ENCODE results near the gene LSG1.
A peak's percentile ranks its signal among the peaks of the same experiment; 100 is the strongest.

LSG1 gene

DNA sequence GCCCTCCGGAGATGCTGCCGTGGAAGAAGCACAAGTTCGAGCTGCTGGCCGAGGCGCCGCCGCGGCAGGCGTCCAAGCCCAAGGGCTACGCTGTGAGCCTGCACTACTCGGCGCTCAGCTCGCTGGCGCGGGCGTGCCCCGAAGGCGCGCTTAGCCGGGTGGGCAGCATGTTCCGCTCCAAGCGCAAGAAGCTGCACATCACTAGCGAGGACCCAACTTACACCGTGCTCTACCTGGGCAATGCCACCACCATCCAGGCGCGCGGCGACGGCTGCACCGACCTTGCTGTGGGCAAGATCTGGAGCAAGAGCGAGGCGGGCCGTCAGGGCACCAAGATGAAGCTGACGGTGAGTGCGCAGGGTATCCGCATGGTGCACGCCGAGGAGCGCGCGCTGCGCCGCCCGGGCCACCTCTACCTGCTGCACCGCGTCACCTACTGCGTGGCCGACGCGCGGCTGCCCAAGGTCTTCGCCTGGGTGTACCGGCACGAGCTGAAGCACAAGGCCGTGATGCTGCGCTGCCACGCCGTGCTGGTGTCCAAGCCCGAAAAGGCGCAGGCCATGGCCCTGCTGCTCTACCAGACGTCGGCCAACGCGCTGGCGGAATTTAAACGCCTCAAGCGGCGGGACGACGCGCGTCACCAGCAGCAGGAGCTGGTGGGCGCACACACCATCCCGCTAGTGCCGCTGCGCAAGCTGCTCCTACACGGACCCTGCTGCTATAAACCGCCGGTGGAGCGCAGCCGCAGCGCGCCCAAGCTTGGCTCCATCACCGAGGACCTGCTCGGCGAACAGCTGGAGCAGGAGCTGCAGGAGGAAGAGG lies 15.0 kb upstream of the LSG1 start:
- DNase-seq: no peak

DNA sequence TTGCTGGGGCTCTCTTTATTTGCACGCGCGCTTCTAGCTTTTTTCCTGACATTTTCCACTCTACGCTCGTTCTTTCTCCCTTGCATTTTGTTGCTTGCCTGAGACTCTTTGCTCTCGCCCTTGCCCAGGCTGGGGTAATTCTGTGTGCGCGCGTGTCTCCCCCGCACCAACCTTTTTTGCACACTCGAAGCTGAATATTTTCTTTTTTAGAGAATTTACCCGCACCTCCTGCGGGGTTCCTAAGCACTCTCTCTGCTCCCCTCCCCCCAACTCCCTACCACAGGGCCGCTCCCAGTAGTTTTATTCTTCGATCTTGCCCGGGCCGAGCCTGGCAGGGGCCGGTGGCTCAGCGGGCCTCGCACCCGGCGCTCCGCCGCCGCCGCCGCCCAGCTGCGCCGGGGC lies 14.4 kb upstream of the LSG1 start:
- DNase-seq: no peak

DNA sequence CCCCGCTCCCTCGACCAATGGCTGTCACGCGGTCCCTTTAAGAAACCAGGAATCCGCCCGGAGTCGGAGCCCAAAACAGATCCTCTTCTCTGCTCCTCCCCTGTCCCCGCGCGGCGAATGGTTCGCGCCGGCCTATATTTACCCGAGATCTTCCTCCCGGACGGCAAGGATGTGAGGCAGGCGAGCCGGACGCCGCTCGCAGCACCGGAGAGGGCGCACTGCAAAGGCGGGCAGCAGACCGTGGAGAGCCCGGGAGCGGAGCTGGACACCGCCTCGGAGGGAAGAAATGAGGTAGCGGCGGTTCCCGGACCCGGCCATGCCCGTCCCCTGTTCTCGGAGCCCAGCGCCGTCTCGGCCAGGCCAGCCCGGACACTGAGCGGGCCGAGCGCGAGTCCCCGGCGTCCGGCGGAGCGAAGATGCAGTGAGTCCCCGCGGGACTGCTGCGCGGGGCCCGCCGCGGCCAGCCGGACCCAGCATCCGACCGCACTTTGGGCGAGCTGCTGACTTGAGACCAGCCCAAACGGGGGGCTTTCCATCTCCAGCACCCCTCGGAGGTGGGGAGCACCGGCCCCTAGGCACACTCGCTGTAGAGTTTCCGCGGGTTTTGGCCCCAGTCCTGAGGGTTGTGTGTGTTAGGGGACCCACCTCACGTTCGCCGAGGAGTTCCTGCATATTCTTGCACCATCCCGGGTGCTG lies 13.9 kb upstream of the LSG1 start, which contains the start of gene FAM43A:
Gene FAM43A, plus strand, starts transcription at position 166 of the 696 bp plus-strand sequence. CDS start 944 bp downstream, outside the sequence.
- peak; percentile 68 for DNase-seq

DNA sequence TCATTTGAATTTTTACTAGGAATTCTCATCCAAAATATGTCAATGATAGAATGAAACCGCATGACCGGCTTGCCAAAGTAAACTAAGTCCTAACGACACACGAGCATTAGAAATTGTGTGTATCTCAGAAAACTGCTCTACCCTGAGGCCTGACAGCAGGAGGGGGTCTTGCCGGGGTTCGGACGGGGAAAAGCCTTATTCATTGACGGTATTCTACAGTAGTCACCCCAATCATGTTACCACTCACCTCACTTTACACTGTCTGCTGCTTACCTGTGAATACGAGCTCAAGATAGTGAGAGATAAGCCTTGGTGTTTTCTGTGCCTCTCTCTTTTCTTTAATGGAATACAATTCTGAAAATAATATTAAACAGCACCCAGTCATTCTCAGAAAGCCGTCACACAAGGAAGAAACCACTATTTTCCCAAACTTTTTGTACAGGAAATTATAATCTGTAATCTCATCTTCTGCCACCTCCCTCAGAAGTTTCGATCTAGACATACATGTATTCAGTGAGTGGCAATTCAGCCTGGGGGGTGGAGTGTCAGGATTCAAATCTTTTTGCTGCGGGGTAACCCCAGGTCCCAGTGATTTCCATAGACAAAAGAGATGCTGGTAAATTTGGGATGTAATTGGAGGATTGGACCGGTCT lies 13.2 kb upstream of the LSG1 start:
- no peak for DNase-seq

DNA sequence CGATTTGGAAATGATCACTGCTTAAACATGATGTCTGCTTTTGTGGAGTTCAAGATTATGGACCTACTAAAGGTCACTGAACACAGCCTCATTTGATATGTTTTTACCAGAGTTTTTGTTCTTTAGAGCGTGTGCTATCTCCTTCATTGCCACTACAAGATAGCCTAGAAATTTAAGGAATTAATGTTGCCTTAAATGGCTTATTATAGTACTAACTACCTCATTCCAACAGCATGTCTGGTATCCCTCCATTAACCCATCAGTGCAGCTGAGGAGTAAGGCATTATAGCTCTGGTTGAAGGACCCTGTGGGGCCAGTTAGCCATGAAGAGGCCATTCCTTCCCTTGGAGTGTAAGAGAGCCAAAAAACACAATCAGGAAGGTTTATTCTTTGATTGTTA lies 11.4 kb upstream of the LSG1 start:
- DNase-seq: no peak

DNA sequence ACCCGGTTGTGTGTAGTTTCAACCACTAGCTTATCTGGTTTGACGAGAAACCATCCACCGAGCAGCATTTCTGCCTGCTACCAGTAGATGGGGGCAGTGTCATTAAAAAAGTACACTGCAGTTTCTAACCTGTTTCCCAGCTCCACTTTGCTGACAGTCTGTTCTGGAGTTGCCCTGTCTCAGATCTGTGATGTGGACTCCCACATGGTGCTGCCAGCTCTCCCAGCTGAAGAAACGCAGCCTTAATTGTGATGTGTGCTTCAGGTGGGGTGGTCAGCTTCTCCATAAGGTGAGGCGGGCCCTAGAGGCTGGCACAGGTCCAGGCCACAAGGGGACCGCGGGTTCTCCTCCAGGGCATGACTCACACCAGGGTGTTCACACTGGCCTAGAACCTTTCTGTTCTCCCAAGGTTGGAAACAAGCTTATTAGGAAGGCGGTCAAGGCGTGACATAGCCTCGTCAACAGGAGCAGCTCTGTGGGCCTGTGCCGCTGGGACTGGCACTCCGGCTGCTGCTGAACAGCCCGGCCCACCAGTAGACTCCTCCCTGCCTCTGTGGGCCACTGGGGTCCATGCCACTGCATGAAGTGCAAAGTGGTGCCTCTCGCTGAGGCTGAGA lies 10.8 kb upstream of the LSG1 start:
- DNase-seq: peak; percentile 77

DNA sequence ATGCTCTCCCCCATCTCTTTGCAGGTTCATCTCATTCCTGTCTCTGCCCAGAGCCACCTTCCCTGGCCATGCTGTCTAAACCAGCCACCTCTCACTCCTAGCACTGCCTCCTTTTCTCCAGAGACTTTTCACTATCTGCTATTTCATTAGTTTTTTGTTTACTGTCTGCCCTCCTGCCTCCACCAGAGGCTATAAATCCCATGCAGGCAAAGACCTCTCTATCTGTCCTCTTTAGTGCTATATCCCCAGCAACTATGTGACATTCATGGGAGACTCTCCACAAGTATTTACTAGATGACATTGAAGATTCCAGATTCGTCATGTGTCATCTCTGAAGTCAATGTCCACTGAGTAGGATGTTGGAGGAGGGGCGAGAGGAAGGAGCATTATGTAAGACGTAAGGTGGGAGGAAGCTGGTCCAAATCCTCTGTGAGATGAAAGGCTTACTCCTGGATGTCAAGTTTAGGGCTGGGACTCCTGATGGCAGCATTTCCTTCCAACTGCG lies 10.2 kb upstream of the LSG1 start:
- no peak for DNase-seq

DNA sequence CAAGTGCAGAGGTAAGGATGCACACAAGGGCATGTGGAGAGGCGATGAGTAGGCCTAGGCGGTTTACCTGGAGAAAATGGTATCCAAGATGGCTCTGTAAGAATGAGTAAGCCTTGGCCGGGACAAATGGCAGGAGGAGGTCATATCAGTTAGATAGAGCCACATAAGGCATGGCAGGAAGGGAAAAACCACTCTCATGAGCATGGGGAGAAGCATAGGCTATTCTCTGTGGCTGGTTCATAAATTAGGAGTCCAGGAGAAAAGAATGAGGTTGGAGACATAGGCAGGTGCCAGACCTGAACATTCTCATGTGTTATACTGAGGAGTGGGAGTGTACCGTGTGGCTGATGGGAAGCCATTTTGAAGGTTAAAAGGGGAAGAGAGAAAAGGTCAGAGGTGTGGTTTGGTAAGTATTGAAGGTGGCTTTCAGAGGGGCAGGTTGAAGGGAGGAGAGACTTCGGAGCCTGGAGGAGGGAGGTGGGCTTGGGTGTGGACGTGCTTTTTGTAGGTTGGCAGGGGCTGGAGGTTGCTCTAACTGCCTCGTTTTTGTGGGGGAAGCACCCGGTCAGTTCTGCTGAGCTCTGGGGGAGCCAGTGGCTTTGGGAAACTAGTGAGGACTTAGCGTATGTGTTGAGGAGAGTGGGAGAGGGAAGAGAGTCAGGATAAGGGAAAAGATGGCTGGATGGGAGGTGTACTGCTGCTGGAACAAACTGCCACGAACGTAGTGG lies 9.1 kb upstream of the LSG1 start:
- no peak for DNase-seq

DNA sequence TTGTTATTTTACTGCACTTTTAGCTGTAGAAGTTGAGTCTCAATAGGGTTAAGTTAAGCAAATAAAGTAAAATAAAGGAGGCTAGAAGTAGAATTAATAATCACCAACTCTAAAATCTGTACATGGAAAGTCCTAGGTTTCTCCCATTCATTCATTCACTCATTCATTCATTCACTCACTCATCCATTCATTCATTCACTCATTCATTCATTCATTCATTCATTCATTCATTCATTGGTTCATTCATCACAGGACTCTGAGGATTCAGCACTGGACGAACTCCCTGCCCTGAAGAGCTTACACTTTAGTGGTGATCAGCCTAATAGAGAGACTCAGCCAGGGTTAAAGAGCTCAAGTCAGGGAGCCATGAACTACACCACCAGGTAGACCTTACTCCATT lies 4.5 kb upstream of the LSG1 start:
- no peak for DNase-seq

DNA sequence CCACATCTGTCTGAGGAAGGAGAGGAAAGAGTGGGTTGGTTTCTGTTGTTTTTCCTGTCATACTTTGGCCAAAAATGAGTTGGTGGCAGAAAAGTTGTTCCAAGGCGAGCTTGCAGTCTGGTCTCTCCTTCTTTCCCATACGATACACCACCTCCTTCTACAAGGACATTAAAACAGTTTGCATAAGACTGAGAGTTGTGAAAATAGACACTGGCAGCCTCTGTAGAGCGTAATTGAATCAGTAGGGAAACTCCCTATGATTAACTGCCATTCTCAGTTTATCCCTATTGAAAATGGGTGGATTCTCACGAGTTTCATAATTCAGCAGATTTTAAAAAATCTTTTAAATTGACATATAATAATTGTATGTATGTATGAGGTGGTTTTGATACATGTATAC lies 3.7 kb upstream of the LSG1 start:
- no peak for DNase-seq

DNA sequence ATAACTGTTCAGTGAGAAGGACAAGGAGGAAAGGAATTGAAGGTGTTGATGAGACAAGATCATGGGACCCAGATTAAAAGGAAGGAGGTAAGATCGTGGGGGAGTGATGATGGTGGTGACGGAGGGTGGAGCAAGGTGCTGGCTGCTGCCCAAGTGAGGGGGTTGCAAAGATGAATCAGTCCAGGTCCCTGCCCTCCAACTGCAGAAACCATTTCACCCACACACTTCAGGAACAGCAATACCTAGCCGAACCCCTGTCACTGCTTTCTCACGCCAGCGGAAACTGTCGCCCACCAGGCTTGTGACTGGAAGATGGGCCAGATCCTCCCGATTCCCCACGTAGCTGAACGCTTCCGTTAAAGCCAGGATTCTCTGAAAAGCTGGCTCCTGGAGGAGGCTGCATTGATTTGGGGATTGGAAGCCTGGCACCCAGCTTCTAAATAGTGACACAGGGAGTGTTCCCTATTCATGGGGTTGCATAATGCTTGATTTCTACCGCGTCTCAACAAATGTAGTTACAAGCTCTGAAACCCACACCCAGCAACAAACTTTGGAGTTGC lies 3.2 kb upstream of the LSG1 start:
- no peak for DNase-seq

DNA sequence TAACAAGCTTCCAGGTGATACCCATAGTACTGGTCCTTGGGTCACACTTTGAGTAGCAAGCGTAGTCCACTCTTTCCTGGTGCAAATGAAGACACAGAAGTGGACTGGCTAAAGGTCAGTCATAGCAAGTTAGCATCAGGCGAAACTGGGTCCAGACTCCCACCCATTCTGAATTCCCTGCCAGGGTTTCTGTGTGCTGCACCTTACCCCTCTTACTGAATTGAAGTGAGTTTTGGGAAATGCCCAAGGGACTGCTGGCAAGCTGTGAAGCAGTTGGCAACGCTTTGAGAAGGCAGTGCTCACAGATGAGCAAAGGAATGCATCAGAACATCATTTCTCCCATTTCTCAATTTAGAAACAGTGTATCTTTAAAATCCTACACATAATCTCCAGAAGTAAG lies 1.8 kb upstream of the LSG1 start:
- DNase-seq: no peak

DNA sequence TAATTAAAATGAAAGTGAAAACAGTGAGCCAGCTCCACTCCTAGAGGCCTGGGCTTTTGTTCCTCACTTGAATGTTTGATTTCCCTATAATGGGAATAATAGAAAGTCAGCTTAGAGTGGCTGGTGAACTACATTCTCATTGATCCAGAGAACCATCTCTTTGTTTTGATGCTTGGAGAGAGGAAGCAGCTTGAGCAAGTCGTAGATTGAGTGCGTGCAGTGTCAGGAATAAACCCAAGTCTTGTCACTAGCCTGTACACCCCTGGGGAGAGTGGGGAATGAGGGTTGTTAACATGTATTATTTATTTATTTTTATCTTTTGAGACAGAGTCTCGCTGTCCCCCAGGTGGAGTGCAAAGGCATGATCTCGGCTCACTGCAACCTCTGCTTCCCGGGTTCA lies 885 bp upstream of the LSG1 start:
- DNase-seq: peak; percentile 27

DNA sequence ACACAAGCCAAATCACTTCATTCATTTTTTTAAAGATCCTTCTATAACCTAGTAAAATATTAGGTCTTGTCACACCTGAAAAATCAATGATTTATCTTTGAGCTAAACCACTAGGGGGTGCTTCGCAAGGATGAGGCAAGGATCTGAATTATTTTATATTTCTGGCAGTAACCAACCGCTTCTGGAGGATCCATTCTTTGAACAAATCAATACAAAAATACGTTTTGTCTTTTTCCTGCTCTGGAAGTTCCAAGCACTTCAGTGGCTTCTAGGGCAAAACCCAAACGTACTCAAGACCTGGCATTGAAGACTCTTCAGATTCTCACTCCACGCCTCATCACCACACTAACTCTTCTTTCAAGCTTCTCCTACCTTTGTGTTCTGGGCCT lies 486 bp downstream of the LSG1 start:
- no peak for DNase-seq

DNA sequence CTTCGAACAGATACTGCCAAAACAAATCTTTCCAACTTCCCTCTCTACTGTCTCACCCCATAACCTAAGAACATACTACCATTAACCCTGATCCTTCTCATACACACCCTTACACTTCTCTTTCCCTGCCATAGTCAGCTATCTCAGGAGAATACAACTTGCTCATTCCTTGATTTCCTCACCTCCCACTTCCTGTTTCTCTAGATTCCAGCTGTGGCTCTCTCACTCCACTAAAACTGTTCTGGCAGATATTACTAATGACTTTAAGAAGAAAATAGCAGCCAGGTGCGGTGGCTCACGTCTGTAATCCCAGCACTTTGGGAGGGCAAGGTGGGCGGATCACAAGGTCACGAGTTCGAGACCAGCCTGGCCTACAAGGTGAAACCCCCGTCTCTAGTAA lies 4.6 kb downstream of the LSG1 start:
- DNase-seq: no peak

DNA sequence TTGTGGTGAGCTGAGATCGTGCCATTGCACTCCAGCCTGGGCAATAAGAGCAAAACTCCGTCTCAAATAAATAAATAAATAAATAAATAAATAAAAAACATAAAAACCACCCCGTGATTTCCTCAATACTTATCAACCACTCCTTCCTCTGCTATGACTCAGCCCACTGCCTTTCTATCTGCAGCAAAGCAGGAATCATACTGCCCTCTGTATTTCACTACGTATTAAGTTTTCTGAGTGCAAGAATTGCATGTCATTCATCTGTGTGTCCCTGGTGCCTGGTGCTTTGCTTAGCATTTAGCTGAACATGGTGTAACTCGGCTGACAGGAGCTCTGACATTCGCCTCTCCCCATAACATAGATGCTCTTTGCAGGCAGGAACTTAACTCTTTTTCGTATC lies 7.1 kb downstream of the LSG1 start:
- DNase-seq: no peak

DNA sequence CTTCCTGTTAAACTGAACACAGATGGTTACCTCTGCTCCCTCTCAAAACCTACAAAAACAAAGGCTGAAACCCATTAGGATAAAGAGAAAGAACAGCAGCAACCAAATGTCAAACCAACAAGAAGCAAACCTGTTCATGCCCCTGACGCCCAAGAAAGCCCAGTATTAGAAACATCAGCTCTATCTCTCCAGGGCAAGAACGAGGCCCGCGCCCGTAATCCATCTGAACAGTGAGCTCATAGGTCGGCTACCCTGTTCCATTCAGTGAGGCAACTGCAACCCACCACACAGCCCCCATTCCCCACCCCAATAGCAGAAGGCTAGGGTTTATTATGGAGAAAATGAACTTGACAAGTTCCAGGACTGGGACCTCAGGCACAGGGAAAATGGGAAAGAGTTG lies 10.0 kb downstream of the LSG1 start:
- DNase-seq: no peak

DNA sequence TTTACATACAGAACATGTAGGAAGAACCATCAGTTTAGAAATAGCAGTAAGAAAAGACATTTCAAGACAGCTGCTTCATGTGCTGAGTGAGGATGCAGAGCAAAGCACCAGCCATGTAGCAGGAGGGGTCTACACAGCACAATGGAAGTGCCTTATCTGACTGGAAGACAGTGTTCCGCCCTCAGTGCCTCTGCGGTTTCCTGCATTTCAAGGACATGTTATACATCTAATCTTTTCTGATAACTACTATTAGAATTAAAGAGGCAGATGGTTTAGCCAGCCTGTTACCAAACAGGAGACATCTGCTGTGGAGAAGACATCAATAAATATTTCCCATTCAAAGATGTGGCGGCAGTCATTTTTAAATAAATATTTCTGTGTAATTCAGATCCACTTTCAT lies 10.6 kb downstream of the LSG1 start:
- no peak for DNase-seq

DNA sequence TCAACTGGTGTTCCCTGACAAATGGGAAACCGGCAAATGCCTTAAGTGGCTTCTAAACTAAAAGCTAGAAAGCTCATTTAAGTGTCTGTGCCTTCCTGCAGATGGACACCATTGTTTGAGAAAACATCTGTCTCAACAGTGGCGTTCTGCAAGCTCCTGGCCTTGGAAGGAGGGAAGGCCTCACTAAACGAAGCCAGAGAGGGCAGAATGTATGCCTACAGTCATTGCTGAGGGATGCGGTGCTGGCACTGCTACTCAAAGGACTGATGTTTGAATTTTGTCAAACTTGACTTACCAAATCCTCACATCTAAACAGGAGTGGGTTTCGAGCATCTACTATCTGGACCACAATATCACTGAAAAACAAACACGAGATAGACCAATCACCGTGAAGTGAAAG lies 12.2 kb downstream of the LSG1 start:
- DNase-seq: no peak

DNA sequence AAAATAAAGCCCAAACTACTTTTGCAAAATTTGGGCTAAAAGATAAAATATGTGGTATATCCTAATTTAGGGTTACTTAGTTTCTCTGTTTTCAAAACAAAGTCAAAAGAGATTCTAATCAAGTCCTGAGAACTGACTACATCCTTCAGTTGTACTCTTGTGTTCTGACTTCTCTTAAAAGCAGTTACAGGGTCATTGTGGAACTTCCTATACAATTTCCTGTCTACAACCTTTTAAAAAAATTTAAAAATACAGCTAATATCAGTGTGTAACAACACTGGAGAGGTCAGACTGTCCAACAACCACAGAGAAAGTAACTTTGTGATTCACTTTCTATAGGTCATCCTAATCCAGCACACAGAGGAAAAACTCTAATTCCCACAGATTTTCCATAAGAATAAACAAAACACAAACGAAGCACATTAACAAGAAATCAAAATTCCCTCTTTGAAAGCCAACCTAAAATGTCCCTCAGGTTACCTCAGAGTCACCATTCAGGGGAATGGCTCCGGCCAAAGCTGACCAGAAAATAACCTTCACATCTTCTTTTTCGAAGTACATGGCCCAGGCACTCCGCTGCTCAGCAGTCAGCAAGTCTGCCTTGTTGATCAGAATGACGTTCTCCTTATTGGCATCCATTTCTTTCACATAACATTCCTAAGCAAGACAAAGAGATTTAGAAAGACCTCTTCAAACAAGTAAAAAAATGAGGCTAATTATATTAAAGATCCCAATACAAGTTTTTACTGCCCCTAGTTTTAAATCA lies 13.3 kb downstream of the LSG1 start:
- no peak for DNase-seq

DNA sequence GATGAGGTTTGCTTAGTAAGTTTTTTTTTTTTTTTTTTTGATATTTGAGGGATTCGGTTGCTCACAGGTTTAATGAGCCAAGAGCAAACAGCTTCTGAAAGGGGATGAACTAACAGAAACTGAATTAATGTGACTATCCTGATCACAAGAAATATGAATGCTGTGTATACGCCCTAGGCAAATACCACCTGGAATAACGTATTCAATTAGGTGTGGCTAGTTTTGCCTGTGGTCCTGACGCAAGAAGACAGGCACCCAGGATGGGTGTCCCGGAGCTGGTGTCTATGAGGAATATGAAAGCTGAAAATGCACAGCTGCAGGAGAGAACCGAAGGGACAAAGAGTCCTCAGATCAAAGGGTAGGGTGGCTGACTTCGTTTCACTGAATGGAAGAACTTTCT lies 14.6 kb downstream of the LSG1 start:
- no peak for DNase-seq

DNA sequence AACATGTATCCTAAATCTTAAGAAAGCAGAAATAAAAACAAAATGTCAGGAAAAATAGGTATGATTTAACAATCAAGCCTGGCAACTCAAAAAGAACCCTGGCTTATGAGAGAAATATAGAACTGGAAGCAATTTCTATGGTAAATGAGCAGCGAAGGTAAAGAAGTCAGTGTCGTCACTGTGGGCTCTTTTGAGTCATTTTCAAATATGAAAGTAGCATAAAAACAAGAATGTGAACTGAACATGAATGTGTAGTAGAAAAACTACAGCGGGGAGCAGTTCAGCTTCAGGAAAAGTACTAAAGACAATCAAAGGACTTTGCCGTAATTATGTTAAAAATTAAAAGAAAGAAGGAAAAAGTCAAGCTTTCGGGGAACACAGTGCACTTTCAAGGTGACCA lies 17.5 kb downstream of the LSG1 start:
- no peak for DNase-seq
